IPS DF 4.7 (cell line): ENCODE data around the gene SLC7A4.

ENCODE experiments used
- DNase-seq: peaks from one replicate; pipeline ENCODE4 v3.0.0-alpha.2; 2013; ENCODE audit warnings: low spot score; ENCODE audit errors: extremely low read depth

Gene SLC7A4

GRCh38 chr22:20989323-20990138 lies 42.8 kb downstream of the SLC7A4 start:
- DNase-seq: no peak

DNA sequence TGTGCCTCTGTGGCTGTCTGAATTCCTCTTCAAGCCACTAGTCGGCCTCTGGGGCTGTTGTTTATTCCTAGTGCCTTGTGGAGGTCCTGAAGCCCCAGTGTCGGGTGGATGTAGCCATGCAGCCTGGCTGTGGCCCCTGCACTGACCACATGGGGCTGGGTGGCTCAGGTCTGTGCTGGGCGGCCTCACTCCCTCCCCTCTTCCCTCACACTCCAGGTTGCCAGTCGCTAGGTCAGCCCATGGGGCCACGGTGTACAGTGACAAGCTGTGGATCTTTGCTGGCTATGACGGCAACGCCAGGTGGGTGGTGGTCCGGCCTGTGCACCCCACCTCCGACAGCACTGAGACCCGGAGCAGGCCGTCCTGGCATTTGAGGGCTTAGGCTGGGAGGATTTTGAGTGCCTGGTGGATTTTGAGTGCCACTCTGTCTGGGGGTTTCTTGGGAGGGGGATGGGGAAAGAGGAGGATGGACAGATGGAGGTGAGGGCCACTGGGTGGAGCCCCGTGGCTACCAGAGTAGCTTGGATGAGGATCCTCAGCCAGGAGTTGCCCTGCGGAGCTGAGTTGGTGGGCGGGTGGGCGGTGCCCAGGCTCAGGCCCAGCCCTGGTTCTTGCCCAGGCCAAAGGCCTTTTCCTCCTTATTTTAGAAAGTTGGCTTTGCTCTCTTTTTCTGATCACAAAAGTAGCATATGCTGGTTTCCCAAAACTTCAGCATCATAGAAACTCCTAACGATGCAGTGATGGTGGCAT lies 43.6 kb downstream of the SLC7A4 start:
- no peak for DNase-seq

DNA sequence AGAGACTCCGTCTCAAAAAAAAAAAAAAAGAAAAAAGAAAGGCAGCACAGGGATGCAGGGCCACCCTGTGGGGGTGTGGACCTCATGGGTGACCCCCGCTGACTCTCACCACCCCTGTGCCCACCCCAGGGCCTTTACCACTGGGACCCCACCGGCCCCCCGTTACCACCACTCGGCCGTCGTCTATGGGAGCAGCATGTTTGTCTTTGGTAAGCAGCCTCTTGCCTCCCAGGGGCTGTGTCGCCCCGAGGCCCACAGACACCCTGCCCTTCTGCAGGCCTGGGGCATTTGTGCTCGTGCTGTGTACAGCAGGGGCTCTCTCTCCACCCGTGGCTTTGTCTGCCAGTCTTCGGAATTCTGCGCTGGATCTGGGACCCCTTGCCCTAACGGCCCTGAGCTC lies 45.0 kb downstream of the SLC7A4 start:
- DNase-seq: no peak

GRCh38 chr22:20986365-20986764 lies 46.0 kb downstream of the SLC7A4 start:
- DNase-seq: no peak

DNA sequence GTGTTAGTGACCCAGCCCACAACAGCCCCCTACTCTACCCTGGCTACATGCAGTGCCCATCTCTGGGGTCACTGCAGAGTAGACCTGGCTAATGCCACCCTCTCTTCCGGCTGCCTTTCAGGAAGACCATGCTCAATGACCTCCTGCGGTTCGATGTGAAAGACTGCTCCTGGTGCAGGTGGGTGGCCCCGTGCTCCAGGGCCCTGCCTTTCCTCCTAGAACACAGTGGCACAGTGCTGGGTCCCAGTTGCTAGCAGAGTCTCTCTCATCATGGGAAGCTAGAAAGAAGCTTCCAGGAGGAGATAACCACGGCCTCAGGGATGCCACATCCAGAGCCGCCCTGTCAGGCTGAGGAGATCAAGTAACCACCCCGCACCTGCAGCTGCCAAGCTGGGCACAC lies 46.6 kb downstream of the SLC7A4 start:
- no peak for DNase-seq

DNA sequence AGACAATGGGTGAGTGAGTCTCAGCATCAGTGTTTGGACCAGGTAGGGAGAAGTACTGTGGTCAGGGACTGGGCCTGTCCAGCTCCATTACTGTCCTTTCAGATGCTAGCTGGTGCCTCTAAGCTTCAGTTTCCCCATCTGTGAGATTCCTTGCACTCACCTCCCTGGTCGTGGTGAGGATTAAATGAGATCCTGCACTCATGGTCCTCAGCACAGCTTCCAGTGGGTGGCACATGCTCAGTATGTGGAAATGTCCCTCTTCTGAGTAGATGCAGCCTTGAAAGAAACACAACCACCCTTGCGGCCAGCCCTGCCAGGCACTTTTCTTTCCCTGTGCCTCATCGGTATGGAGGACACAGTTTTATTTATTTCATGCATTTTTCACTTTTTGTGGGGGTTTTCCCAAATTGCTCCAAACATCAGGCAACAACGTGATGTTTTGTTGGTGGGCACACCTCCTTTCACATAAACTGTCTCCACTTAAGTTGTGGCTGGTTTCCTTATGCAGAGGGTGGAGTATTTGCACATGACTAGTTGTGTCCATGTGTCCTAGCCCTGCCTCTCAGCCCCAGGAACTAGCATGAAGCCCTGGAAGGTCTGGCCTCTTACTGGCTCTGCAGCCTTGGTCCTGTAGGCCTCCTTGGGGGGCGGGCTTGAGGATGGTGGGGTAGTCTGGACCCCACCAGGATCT lies 49.1 kb downstream of the SLC7A4 start:
- no peak for DNase-seq

DNA sequence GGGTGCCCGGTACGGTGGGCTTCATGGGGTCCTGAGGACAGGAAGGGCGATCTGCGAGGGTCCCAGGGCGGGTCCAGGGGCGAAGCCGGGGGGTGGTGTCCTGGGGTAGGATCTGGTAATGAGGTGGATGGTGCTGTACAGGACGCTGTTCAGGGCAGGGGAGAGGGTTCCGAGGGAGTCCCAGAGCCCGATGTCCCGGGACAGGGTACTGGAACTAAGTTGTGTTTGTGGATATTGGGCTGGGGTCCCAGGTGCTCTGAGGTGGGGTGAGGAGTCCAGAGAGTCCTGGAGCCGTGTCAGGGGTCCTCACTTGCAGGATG lies 49.8 kb downstream of the SLC7A4 start:
- no peak for DNase-seq

DNA sequence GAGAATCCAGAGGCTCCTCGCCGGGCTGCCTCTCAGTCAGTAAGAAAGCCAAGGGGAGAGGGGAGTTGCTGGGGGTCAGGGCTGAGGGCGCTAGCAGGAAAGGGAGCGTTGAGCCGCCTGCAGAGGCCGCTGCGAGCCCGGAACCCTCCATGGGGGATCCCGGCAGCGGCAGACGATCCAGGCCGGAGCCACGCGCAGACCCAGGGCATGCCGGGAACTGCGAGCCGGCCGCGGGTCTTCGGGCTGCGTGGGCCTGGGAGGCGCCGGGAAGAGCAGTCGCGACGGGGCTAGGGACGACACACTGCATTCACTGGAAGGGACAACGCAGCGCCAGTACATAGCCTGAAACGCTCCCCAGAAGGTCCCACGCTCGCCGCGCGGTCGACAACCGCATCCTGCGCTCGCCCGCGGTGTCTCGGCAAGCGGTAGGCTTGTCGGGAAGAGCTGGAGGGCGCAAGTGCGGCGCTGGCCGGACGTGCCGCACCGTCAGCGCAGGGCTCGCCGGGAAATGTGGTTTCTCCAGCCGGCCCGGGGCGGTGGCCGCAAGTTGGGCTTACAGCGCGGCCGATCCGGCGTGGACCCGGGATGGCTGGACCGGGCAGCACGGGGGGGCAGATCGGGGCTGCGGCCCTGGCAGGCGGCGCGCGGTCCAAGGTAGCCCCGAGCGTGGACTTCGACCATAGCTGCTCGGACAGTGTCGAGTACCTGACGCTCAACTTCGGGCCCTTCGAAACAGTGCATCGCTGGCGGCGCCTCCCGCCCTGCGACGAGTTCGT lies 50.4 kb downstream of the SLC7A4 start, which contains the start of gene LZTR1:
Gene LZTR1 (plus strand): TSS at position 511 of the 776 bp plus-strand sequence. CDS start 75 bp downstream, at position 586.
- no peak for DNase-seq

- no peak for DNase-seq
Measured at GRCh38 chr22:20980938-20981722, 51.2 kb downstream of the SLC7A4 start.

- no peak for DNase-seq
Measured at GRCh38 chr22:20980523-20980922, 51.8 kb downstream of the SLC7A4 start.

DNA sequence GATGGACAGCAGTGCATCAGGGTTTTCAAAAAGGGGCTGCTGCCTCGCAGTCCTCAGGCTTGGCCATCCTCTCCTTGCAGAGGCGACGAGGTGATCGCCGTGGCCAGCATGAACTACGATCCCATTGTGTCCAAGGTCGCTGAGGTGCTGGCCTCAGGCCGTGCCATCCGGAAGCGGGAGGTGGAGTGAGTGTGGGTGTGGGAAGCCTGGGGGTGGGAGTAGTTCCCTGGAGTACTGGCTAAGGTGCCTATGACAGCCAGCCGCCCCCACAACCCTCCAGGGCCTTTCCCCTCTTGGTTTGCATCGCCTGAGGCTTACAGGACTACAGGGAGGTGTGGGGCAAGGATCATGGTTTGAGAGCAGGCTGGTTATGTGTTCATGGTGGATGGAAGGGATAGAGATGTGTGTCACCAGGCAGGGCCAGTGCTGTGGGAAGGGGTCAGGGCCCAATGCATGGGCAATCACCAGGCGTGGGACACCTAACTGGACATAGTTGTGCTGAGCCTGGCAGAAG lies 52.4 kb downstream of the SLC7A4 start:
- DNase-seq: no peak

GRCh38 chr22:20979243-20979809 lies 53.0 kb downstream of the SLC7A4 start:
- DNase-seq: no peak
